Upper lobe of right lung (tissue), 1 donor: ENCODE measurements around the gene SS18L1. TPM values are rescaled to one million over a fixed set of nuclear protein-coding genes. Genes with fewer than 3 reads are reported as not detected.

Experiments
- ATAC-seq: fragments of 200-7000 bp; cut with Tn5 transposase; one replicate; pipeline ENCODE4 v1.9.1; 2020; ENCODE audit warnings: mild to moderate bottlenecking, moderate library complexity
- DNase-seq: peaks from one replicate; pipeline ENCODE4 v3.0.0-alpha.2; 2020
- H3K27ac ChIP-seq: fragments of 200-600 bp; one replicate; pipeline ENCODE4 v1.8.0; 2022
- H3K27me3 ChIP-seq: fragments of 200-600 bp; one replicate; pipeline ENCODE4 v1.8.0; 2022; ENCODE audit warnings: mild to moderate bottlenecking
- H3K36me3 ChIP-seq: fragments of 200-600 bp; one replicate; pipeline ENCODE4 v1.8.0; 2022
- H3K4me1 ChIP-seq: fragments of 200-600 bp; one replicate; pipeline ENCODE4 v1.8.0; 2022
- H3K4me3 ChIP-seq: fragments of 200-600 bp; one replicate; pipeline ENCODE4 v1.8.0; 2022; ENCODE audit warnings: mild to moderate bottlenecking
- H3K9me3 ChIP-seq: fragments of 200-600 bp; one replicate; pipeline ENCODE4 v1.8.0; 2022
- intact Hi-C: fragments of 100-400 bp; cut with DNase I; formaldehyde crosslinking; loops from one replicate; pipeline ENCODE4 v1.11.0; 2022
- total RNA-seq: library from RNA; stranded (reverse); fragmentation: NEBNext Ultra II Directional; extraction: Animal tissue kit (Norgen Biotek cat#: 25700); gene quantifications from one replicate; pipeline ENCODE4 v1.2.1, GENCODE V29; 2021
- TF ChIP-seq, protein P1 (sequence below): fragments of 200-600 bp; IDR thresholded peaks from one replicate; pipeline ENCODE4 v1.8.0; 2022; ENCODE audit warnings: antibody characterized with exemption
- donor health status: DM: no; HTN: yes; CAD: no; lungs with severe emphysema.

SS18L1 gene
- total RNA-seq, 1 donor from 2014 or later = 12.6 TPM

DNA sequence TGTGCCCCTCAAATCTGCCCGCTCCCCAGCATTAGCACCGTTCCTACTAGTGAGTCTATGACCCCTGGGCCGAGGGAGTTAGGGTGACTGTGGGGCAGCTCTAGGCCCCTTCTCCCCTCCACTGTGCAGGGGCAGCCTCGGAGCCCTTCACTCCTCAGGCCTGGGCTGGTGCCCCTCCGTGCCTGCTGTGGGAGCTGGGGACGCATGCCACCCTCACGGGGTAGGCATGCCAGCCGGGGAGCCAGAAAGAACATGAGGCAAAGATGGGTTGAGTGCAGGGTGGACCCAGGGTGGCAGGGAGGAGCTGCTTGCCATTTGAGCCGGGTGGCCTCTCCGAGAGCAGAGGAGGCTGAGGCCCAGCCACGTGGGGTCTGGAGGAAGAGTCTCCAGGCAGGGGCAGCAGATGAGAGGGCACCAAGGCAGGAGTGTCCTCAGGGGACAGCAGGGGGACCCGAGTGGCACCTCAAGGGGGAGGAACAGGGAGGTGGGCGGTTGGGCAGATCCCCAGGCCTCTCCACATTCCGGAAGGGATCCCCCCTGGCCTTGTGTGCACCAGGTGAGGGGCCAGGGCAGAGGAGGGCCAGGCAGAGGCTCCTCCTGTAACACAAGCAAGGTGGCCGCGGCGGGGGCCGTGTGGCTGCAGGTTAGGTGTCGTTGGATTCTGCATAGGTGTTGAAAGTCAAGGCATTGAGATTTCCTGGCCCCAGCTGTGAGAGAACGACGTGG, 39.9 kb upstream of the SS18L1 start:
- TF ChIP-seq, protein P1, sequence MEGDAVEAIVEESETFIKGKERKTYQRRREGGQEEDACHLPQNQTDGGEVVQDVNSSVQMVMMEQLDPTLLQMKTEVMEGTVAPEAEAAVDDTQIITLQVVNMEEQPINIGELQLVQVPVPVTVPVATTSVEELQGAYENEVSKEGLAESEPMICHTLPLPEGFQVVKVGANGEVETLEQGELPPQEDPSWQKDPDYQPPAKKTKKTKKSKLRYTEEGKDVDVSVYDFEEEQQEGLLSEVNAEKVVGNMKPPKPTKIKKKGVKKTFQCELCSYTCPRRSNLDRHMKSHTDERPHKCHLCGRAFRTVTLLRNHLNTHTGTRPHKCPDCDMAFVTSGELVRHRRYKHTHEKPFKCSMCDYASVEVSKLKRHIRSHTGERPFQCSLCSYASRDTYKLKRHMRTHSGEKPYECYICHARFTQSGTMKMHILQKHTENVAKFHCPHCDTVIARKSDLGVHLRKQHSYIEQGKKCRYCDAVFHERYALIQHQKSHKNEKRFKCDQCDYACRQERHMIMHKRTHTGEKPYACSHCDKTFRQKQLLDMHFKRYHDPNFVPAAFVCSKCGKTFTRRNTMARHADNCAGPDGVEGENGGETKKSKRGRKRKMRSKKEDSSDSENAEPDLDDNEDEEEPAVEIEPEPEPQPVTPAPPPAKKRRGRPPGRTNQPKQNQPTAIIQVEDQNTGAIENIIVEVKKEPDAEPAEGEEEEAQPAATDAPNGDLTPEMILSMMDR = no peak
- H3K27me3 ChIP-seq = peaks cover 9% of the 10 kb centered on the region
- H3K4me3 ChIP-seq = no peak overlapping the region
- no peak overlapping the region for H3K27ac ChIP-seq
- H3K9me3 ChIP-seq = peaks cover 20% of the 10 kb centered on the region
- H3K36me3 ChIP-seq = no peaks in the 10 kb centered on the region
- DNase-seq = no peak
- intact Hi-C loops = no loop called here
- no peak for ATAC-seq
- no peaks in the 10 kb centered on the region for H3K4me1 ChIP-seq

DNA sequence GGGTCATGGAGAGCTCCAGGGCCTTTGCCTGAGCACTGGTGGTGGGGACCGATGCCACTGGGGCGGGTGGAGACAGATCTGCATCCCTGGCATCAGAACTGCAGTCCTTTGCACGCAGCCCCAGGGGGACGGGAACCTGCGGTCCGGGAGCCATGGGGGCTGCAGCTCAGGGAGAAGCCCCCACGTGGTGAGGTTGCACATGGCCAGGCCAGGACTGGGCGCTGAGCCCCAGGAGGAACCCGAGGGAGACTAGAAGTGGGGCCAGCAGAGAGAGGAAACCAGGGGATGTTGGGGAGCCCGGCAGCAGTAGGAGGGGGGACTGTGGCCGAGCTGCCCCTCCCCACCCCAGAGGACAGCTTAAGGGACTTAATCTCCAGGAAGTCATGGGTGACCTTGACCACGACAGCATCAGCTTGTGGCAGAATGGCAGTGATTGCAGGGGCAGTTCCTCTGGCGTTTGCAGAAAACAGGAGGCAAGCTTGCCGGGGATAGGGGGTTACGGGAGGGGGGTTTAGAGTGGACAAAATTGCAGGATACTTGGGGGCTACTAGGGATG, 39.3 kb upstream of the SS18L1 start:
- H3K27ac ChIP-seq = no peak overlapping the region
- TF ChIP-seq, protein P1 = no peak
- no peak for ATAC-seq
- no peaks in the 10 kb centered on the region for H3K4me1 ChIP-seq
- intact Hi-C loops = no loop called here
- peaks cover 24% of the 10 kb centered on the region for H3K9me3 ChIP-seq
- no peak for DNase-seq
- H3K27me3 ChIP-seq = peaks cover 9% of the 10 kb centered on the region
- no peak overlapping the region for H3K4me3 ChIP-seq
- H3K36me3 ChIP-seq = no peaks in the 10 kb centered on the region

DNA sequence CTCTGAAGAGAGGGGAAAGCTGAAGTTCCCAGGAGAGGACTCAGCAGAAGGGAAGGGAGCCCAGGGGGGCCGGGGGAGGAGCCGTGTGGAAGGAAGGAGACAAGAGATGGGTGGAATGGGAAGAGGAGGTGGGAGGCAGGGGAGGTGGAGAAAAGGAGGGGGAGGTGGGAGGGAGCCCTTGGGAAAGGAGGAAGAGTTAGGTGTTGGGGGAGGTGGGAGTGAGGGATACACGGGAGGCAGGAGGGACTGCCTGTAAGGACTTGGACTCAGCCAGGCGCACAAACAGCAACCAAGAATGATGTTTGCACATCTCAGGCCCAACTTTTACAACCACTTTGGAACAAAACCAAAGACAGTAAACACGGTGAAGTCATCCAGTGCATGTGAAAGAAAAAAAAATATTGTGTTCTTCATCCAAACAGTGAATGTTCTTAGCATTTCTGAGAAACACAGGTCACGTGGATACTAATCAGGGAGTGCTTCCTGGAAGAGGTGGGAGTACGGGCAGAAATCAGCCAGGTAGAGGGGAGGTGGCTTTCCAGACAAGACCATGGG, 38.7 kb upstream of the SS18L1 start:
- H3K4me1 ChIP-seq = no peaks in the 10 kb centered on the region
- ATAC-seq (no peak), DNase-seq (no peak)
- H3K36me3 ChIP-seq = no peaks in the 10 kb centered on the region
- peaks cover 24% of the 10 kb centered on the region for H3K9me3 ChIP-seq
- intact Hi-C loops = no loop called here
- TF ChIP-seq, protein P1 = no peak
- H3K4me3 ChIP-seq = no peak overlapping the region
- peaks cover 9% of the 10 kb centered on the region for H3K27me3 ChIP-seq
- H3K27ac ChIP-seq = no peak overlapping the region

DNA sequence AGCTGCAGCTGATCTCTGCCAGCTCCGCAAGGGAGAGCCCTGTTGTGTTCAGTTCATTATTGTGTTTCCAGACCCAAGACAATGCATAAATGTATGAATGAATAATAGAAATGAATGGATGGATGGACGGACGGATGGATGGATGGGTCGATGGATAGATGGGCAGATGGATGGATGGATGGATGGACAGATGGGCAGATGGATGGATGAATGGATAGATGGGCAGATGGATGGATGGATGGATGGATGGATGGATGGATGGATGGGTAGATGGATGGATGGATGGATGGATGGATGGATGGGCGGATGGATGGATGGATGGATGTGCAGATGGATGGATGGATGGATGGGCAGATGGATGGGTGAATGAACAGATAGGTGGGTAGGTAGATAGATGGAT, 38.0 kb upstream of the SS18L1 start:
- intact Hi-C loops = no loop called here
- DNase-seq (no peak), ATAC-seq (no peak)
- Histone ChIP-seq H3K9me3 (peaks cover 24% of the 10 kb centered on the region), H3K4me1 (no peaks in the 10 kb centered on the region), H3K27ac (no peak overlapping the region), H3K27me3 (peaks cover 9% of the 10 kb centered on the region), H3K4me3 (no peak overlapping the region), H3K36me3 (no peaks in the 10 kb centered on the region)
- TF ChIP-seq, protein P1 = no peak

DNA sequence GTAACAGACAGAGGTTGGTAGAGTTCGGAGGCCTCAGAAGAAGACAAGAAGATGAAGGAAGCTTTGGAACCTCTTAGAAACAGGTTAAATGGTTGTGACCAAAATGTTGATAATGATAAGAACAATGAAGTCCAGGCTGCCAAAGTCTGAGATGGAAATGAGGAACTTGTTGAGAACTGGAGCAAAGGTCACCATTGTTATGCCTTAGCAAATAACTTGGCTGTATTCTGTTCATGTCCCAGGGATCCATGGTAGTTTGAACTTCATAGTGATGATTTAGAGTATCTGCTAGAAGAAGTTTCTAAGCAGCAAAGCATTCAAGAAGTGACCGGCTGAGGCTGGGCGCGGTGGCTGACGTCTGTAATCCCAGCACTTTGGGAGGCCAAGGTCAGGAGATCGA, 32.4 kb upstream of the SS18L1 start:
- H3K9me3 ChIP-seq = peaks cover 27% of the 10 kb centered on the region
- no peak overlapping the region for H3K27ac ChIP-seq
- TF ChIP-seq, protein P1 = no peak
- no peak for DNase-seq
- H3K4me1 ChIP-seq = no peaks in the 10 kb centered on the region
- H3K36me3 ChIP-seq = no peaks in the 10 kb centered on the region
- no peak for ATAC-seq
- H3K27me3 ChIP-seq = no peaks in the 10 kb centered on the region
- H3K4me3 ChIP-seq = no peak overlapping the region
- intact Hi-C loops = no loop called here
